Pancreas (tissue), 10 donors: ENCODE measurements around the gene REXO4. TPM values are rescaled to one million over a fixed set of nuclear protein-coding genes. Genes with fewer than 3 reads are reported as not detected.

Source experiments
- ATAC-seq, 4 donors: fragments of 200-7000 bp; cut with Tn5 transposase; one replicate each; pipeline versions ENCODE4 v1.8.0 to v1.9.1; 2020; ENCODE audit warnings: mild to moderate bottlenecking in 4 of 4, moderate library complexity in 4 of 4
- DNase-seq, 6 donors: peaks; one replicate each; pipeline ENCODE4 v3.0.0-alpha.2; 2020
- FAIRE-seq: peaks from 2 replicates; lab custom pipeline; 2012; peaks lifted over from hg19 to GRCh38; lab: Jason Lieb, UNC
- H3K27ac ChIP-seq, 4 donors: fragments of 200-600 bp; sonication (generic); 1 replicate in 3 of 4; 2 replicates in 1 of 4; pipeline versions ENCODE4 v1.5.0 to v1.8.0; 2020
- H3K27me3 ChIP-seq, 4 donors: fragments of 200-600 bp; one replicate each; pipeline ENCODE4 v1.8.0; 2021
- H3K36me3 ChIP-seq, 3 donors: fragments of 200-600 bp; sonication (generic) in 1 of 3; one replicate each; pipeline versions ENCODE4 v1.5.0 to v1.8.0; 2020 to 2021
- H3K4me1 ChIP-seq, 3 donors: fragments of 200-600 bp; one replicate each; pipeline ENCODE4 v1.8.0; 2021
- H3K4me3 ChIP-seq, 4 donors: fragments of 200-600 bp; sonication (generic) in 2 of 4; one replicate each; pipeline versions ENCODE4 v1.5.0 to v1.8.0; 2020 to 2021
- H3K9me3 ChIP-seq, 4 donors: fragments of 200-600 bp; one replicate each; pipeline ENCODE4 v1.8.0; 2021
- CTCF ChIP-seq, 4 donors: fragments of 200-600 bp; sonication (generic) in 3 of 4; IDR thresholded peaks; one replicate each; pipeline versions ENCODE4 v1.5.0 to v1.8.0; 2021; ENCODE audit warnings: antibody characterized with exemption in 4 of 4
- WGBS, 2 donors: extraction: QIAGEN DNeasy Blood & Tissue Kit; methylation state at CpG; one replicate each; pipeline ENCODE4 v1.1.7; 2013; 5-methylcytosine and 5-hydroxymethylcytosine counted together
- intact Hi-C, 3 donors: fragments of 100-400 bp; cut with DNase I; formaldehyde crosslinking; loops; one replicate each; pipeline versions ENCODE4 v1.11.1 to v1.14.2; 2022
- polyA plus RNA-seq, 2 donors: library from polyadenylated mRNA; stranded (reverse); fragments of 200-250 nt; gene quantifications; one replicate each; pipeline ENCODE4 v1.2.3, GENCODE V29; 2013
- total RNA-seq, 6 donors: library from RNA; stranded (reverse); fragmentation: NEBNext Ultra II Directional in 4 of 6; extraction: Animal tissue kit (Norgen Biotek cat#: 25700) in 4 of 6; gene quantifications; one replicate each; pipeline versions ENCODE4 v1.2.1 to v1.2.4, GENCODE V29; 2021 to 2023
- donor health status: healthy with polysubstance abuse.
- donor health status: DM: no; HTN: no; CAD: no; lungs with moderate emphysema.
- donor health status: DM: no; HTN: no; CAD: no.
- donor health status: control.
- donor health status: control.
- donor health status: Bipolar disorder and iron deficiency.
- donor health status: DM: yes; HTN: yes; CAD: no.
- donor health status: DM: no; HTN: no; CAD: no.
- donor health status: DM: no; HTN: no; CAD: no.
- donor health status: DM: yes; HTN: yes; CAD: no.

REXO4 gene
- total and polyA plus RNA-seq, 8 donors = 10.0 to 16.3 (median 13.1) TPM

GRCh38 chr9:133443982-133444381 lies 26.2 kb upstream of the REXO4 start:
- ATAC-seq (no peak), FAIRE-seq (no peak)
- no peaks in the 10 kb centered on the region for H3K27me3 ChIP-seq

GRCh38 chr9:133443248-133443647 lies 25.4 kb upstream of the REXO4 start:
- DNase-seq (no peak), ATAC-seq (no peak), FAIRE-seq (no peak)
- no peak for TF ChIP-seq CTCF (IDR thresholded peaks at IDR 0.05)
- Histone ChIP-seq H3K4me1 (no peaks in the 10 kb centered on the region), H3K4me3 (no peak overlapping the region), H3K27ac (no peak overlapping the region), H3K9me3 (no peaks in the 10 kb centered on the region), H3K27me3 (no peaks in the 10 kb centered on the region), H3K36me3 (no peaks in the 10 kb centered on the region)
- intact Hi-C loops = no loop called here
- 93 to 94% methylated on average over 11 to 15 of the region's 15 CpGs for WGBS, 2 donors

More at GRCh38 chr9:133443982-133444381, 26.2 kb upstream of the REXO4 start:
- 82 to 86% methylated on average over 8 of the region's 8 CpGs for WGBS, 2 donors
- TF ChIP-seq CTCF (IDR thresholded peaks at IDR 0.05) = no peak
- Histone ChIP-seq H3K9me3 (no peaks in the 10 kb centered on the region), H3K4me1 (no peaks in the 10 kb centered on the region), H3K27ac (no peak overlapping the region), H3K4me3 (no peak overlapping the region), H3K36me3 (no peaks in the 10 kb centered on the region)
- intact Hi-C loops = no loop called here
- DNase-seq = no peak

GRCh38 chr9:133441571-133441970 lies 23.8 kb upstream of the REXO4 start:
- ATAC-seq (no peak), DNase-seq (no peak), FAIRE-seq (no peak)
- Histone ChIP-seq H3K9me3 (no peaks in the 10 kb centered on the region), H3K36me3 (no peaks in the 10 kb centered on the region), H3K4me3 (no peak overlapping the region), H3K4me1 (no peaks in the 10 kb centered on the region), H3K27ac (no peak overlapping the region), H3K27me3 (no peaks in the 10 kb centered on the region)
- intact Hi-C loops = no loop called here
- 66 to 70% methylated on average over 5 of the region's 5 CpGs for WGBS, 2 donors
- TF ChIP-seq CTCF (IDR thresholded peaks at IDR 0.05) = no peak

- Histone ChIP-seq H3K27ac (no peak overlapping the region), H3K4me3 (no peak overlapping the region), H3K4me1 (no peaks in the 10 kb centered on the region), H3K36me3 (no peaks in the 10 kb centered on the region), H3K27me3 (no peaks in the 10 kb centered on the region), H3K9me3 (no peaks in the 10 kb centered on the region)
- no peak for FAIRE-seq
- intact Hi-C loops = no loop called here
- WGBS, 2 donors = 89 to 94% methylated on average over 12 of the region's 12 CpGs
- no peak for TF ChIP-seq CTCF (IDR thresholded peaks at IDR 0.05)
- no peak for DNase-seq
- ATAC-seq = no peak
Observed at GRCh38 chr9:133440874-133441273, 23.1 kb upstream of the REXO4 start.

- Histone ChIP-seq H3K27ac (no peak overlapping the region), H3K27me3 (no peaks in the 10 kb centered on the region), H3K4me1 (no peaks in the 10 kb centered on the region), H3K4me3 (no peak overlapping the region), H3K36me3 (no peaks in the 10 kb centered on the region), H3K9me3 (no peaks in the 10 kb centered on the region)
- no peak for DNase-seq
- ATAC-seq = no peak
- intact Hi-C loops = no loop called here
- TF ChIP-seq CTCF (IDR thresholded peaks at IDR 0.05) = no peak
- FAIRE-seq = no peak
- WGBS, 2 donors = 76 to 79% methylated on average over 4 of the region's 4 CpGs
Observed at GRCh38 chr9:133439337-133439736, 21.5 kb upstream of the REXO4 start.
